ENCODE measurements around the gene SRSF1. TPM values are rescaled to one million over a fixed set of nuclear protein-coding genes. Genes with fewer than 3 reads are reported as not detected.
A peak's percentile ranks its signal among the peaks of the same experiment; 100 is the strongest.

Gene SRSF1
- total and polyA plus RNA-seq, 2 experiments from 2014 or later: 107 to 175 TPM

DNA sequence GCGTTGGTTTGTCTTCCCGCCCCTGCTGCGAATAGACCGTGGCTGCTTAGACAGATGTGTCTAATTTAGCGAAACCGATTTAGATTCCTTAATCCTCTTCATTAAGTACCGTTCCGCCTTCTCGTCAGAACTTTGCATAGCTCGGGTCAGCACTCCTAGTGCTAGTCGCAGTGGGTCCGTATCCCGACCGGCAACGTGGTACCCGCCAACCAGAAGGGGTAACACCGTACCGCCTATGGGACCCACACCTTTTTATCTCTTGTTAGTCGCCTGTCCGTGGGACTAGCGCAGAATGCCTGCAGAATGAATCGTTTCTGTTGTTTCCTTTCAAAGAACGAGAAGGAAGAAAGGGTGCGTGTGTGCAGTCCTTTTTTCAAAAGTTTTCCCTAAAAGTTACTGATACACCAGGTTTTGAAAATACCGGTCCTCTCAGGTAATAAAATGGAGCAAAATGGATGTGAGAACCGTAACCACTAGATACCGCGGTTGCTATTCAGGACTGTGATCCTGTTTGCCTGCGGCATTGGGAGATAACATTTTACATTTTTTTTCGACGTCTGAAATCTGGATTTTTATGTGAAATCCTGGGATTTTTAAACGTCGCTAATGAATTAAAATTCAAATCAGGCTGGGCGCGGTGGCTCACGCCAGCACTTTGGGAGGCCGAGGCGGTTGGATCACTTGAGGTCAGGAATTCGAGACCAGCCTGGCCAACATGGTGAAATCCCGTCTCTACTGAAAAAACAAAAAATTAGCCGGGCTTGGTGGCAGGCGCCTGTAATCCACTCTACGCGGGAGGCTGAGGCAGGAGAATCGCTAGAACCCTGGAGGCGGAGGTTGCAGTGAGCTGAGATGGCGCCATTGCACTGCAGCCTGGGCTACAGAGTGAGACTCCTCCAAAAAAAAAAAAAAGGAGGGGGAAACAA lies 998 bp upstream of the SRSF1 start:
- peak overlapping the region; percentile 99 for H3K27ac ChIP-seq
- 26% methylated on average over 47 of the region's 47 CpGs for WGBS (ENCODE audit: low lambda C conversion rate, missing lambda C conversion rate)
- no peaks in the 10 kb centered on the region for H3K9me3 ChIP-seq (ENCODE audit: low read depth)
- H3K79me2 ChIP-seq: peaks cover 50% of the 10 kb centered on the region
- H3K27me3 ChIP-seq: no peaks in the 10 kb centered on the region
- H2AFZ ChIP-seq: peak overlapping the region; percentile 46
- H3K9me2 ChIP-seq (replicated peaks; ENCODE audit: insufficient read depth): no peaks in the 10 kb centered on the region
- peaks cover 33% of the 10 kb centered on the region for H4K20me1 ChIP-seq (ENCODE audit: insufficient read depth, poor library complexity, severe bottlenecking)
- H3K4me3 ChIP-seq: peak overlapping the region; percentile 63
- TF ChIP-seq, protein P1, sequence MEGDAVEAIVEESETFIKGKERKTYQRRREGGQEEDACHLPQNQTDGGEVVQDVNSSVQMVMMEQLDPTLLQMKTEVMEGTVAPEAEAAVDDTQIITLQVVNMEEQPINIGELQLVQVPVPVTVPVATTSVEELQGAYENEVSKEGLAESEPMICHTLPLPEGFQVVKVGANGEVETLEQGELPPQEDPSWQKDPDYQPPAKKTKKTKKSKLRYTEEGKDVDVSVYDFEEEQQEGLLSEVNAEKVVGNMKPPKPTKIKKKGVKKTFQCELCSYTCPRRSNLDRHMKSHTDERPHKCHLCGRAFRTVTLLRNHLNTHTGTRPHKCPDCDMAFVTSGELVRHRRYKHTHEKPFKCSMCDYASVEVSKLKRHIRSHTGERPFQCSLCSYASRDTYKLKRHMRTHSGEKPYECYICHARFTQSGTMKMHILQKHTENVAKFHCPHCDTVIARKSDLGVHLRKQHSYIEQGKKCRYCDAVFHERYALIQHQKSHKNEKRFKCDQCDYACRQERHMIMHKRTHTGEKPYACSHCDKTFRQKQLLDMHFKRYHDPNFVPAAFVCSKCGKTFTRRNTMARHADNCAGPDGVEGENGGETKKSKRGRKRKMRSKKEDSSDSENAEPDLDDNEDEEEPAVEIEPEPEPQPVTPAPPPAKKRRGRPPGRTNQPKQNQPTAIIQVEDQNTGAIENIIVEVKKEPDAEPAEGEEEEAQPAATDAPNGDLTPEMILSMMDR (IDR thresholded peaks at IDR 0.05; ENCODE audit: poor library complexity): no peak
- TF ChIP-seq EZH2 (IDR thresholded peaks at IDR 0.05; ENCODE audit: borderline replicate concordance): no peak
- TF ChIP-seq EZH2phosphoT487 (IDR thresholded peaks at IDR 0.05; ENCODE audit: low read depth, severe bottlenecking, unreplicated experiment): no peak
- DNase-seq (ENCODE audit: low spot score): no peak
- H3K4me2 ChIP-seq: peak overlapping the region; percentile 92
- peaks cover 8% of the 10 kb centered on the region for H3K36me3 ChIP-seq (replicated peaks; ENCODE audit: insufficient read depth, low read depth)
- peaks cover 24% of the 10 kb centered on the region for H3K4me1 ChIP-seq (ENCODE audit: insufficient read depth)

DNA sequence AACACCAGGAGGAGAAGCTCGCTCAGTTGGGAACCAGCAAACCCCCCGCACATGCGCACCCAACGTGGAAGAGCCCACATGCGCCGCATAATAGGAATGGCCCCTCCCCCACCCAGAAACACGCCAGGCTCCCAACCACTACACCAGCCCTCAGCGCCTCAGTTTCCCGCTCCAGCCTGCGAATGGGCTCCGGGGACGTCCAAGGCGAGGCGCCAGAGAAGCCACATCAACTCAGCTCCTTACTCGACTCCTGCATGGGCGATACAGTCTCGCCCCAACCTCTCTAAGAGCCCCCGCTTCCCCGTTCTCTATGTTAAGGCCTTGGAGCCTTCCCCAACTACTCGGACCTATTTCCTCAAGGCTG lies 504 bp downstream of the SRSF1 start:
- no peaks in the 10 kb centered on the region for H3K27me3 ChIP-seq
- no peaks in the 10 kb centered on the region for H3K9me2 ChIP-seq (replicated peaks; ENCODE audit: insufficient read depth)
- peak overlapping the region; percentile 54 for H2AFZ ChIP-seq
- peak overlapping the region; percentile 92 for H3K4me2 ChIP-seq
- H3K27ac ChIP-seq: peak overlapping the region; percentile 99
- H3K9me3 ChIP-seq (ENCODE audit: low read depth): no peaks in the 10 kb centered on the region
- H3K36me3 ChIP-seq (replicated peaks; ENCODE audit: insufficient read depth, low read depth): peaks cover 12% of the 10 kb centered on the region
- TF ChIP-seq EZH2 (IDR thresholded peaks at IDR 0.05; ENCODE audit: borderline replicate concordance) (no peak), EZH2phosphoT487 (IDR thresholded peaks at IDR 0.05; ENCODE audit: low read depth, severe bottlenecking, unreplicated experiment) (no peak)
- TF ChIP-seq, protein P1 (IDR thresholded peaks at IDR 0.05; ENCODE audit: poor library complexity): no peak
- peak overlapping the region; percentile 90 for H3K4me3 ChIP-seq
- WGBS (ENCODE audit: low lambda C conversion rate, missing lambda C conversion rate): 1% methylated on average over 20 of the region's 20 CpGs
- peaks cover 29% of the 10 kb centered on the region for H3K4me1 ChIP-seq (ENCODE audit: insufficient read depth)
- DNase-seq (ENCODE audit: low spot score): peak; percentile 93
- peaks cover 48% of the 10 kb centered on the region for H4K20me1 ChIP-seq (ENCODE audit: insufficient read depth, poor library complexity, severe bottlenecking)
- peaks cover 65% of the 10 kb centered on the region for H3K79me2 ChIP-seq

DNA sequence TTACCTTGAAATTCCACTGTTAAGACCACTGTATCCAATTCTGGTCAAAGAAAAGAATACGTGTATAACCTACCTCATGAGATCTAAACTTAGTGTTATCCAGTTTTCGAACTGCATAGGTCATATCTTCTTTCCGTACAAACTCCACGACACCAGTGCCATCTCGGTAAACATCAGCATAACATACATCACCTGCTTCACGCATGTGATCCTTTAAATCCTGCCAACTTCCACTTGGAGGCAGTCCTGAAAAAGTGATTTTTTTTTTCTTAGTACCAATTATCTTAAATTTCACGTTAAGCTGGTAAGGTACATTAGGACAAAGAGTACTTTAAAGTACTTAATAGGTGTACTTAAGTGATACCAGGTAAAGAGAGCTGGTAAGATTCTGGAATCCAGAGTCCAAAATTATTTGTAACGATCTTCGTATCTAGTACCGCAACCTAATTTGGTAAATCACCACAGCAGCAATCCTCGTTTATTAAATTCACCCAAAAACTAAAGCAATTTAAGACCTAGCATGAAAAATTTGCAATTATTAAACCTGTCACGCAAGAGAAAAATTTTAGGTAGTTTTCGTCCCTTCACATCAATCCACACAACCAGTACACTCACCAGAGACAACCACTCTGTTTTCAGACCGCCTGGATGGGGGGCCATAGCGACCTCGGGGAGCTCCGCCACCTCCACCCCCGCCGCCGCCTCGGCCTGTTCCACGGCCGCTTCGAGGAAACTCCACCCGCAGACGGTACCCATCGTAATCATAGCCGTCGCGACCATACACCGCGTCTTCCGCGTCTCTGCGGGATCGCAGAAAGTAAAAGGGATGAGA lies 1.1 kb downstream of the SRSF1 start:
- 4% methylated on average over 36 of the region's 36 CpGs for WGBS (ENCODE audit: low lambda C conversion rate, missing lambda C conversion rate)
- H4K20me1 ChIP-seq (ENCODE audit: insufficient read depth, poor library complexity, severe bottlenecking): peaks cover 54% of the 10 kb centered on the region

More for the DNA sequence above, 1.1 kb downstream of the SRSF1 start:
- H3K27me3 ChIP-seq: no peaks in the 10 kb centered on the region
- H3K79me2 ChIP-seq: peaks cover 71% of the 10 kb centered on the region
- H3K4me1 ChIP-seq (ENCODE audit: insufficient read depth): peaks cover 29% of the 10 kb centered on the region
- peaks cover 12% of the 10 kb centered on the region for H3K36me3 ChIP-seq (replicated peaks; ENCODE audit: insufficient read depth, low read depth)
- H2AFZ ChIP-seq: no peak overlapping the region
- H3K4me3 ChIP-seq: peak overlapping the region; percentile 90
- no peak for DNase-seq (ENCODE audit: low spot score)
- H3K9me2 ChIP-seq (replicated peaks; ENCODE audit: insufficient read depth): no peaks in the 10 kb centered on the region
- H3K4me2 ChIP-seq: peak overlapping the region; percentile 92
- TF ChIP-seq, protein P1 (IDR thresholded peaks at IDR 0.05; ENCODE audit: poor library complexity): no peak
- TF ChIP-seq EZH2 (IDR thresholded peaks at IDR 0.05; ENCODE audit: borderline replicate concordance): no peak
- TF ChIP-seq EZH2phosphoT487 (IDR thresholded peaks at IDR 0.05; ENCODE audit: low read depth, severe bottlenecking, unreplicated experiment): no peak
- peak overlapping the region; percentile 99 for H3K27ac ChIP-seq
- H3K9me3 ChIP-seq (ENCODE audit: low read depth): no peaks in the 10 kb centered on the region
